SK-N-SH (cell line): ENCODE data around the gene PDE4B. TPM values are rescaled to one million over a fixed set of nuclear protein-coding genes. Genes with fewer than 3 reads are reported as not detected.

Experiments used
- CTCF ChIA-PET: fragments of 300-600, 350-600 bp; formaldehyde crosslinking; extraction: SDS; loops from one replicate; lab custom pipeline; 2021; lab: Yijun Ruan, JAX
- POLR2A ChIA-PET: fragments of 350-600 bp; sonication (Branson Sonifier 250); formaldehyde crosslinking; extraction: SDS; loops from one replicate; lab custom pipeline; 2020; ENCODE audit warnings: antibody characterized with exemption, inconsistent platforms; lab: Yijun Ruan, JAX
- DNase-seq: peaks from one replicate; pipeline ENCODE4 v3.0.0; 2012
- H2AFZ ChIP-seq: fragments of 200-600 bp; sonication (generic); 2 replicates; pipeline ENCODE4 v1.8.1; 2016; ENCODE audit warnings: antibody characterized with exemption, mild to moderate bottlenecking, low read depth
- H3F3A ChIP-seq: fragments of 200-600 bp; sonication (generic); replicated peaks from 2 replicates; pipeline ENCODE3; 2016; ENCODE audit warnings: antibody characterized with exemption, mild to moderate bottlenecking; ENCODE audit not compliant: insufficient read depth
- H3K27ac ChIP-seq, 2 experiments: fragments of 200-500 bp in 1 of 2; fragments of 200-600 bp in 1 of 2; sonication (Bioruptor generic) in 1 of 2; sonication (generic), shearing (Covaris generic) in 1 of 2; 2 replicates each; pipeline versions ENCODE4 v1.5.1 to v1.6.1; 2014 to 2016; ENCODE audit warnings: low read depth in 2 of 2, inconsistent platforms in 1 of 2, low read length in 1 of 2, mild to moderate bottlenecking in 1 of 2, mixed read lengths in 1 of 2
- H3K27me3 ChIP-seq: fragments of 200-600 bp; sonication (generic), shearing (Covaris generic); 2 replicates; pipeline ENCODE4 v1.6.1; 2016; ENCODE audit warnings: mixed run types; ENCODE audit not compliant: insufficient read depth
- H3K36me3 ChIP-seq, 2 experiments: fragments of 200-500 bp in 1 of 2; fragments of 200-600 bp in 1 of 2; sonication (Bioruptor generic) in 1 of 2; sonication (generic) in 1 of 2; replicated peaks in 1 of 2; 2 replicates each; pipeline versions ENCODE3 to v1.5.1; 2014 to 2016; ENCODE audit warnings: low read length in 1 of 2, mild to moderate bottlenecking in 1 of 2; ENCODE audit not compliant: insufficient read depth in 2 of 2, control insufficient read depth in 1 of 2
- H3K4me1 ChIP-seq, 2 experiments: fragments of 200-500 bp in 1 of 2; fragments of 200-600 bp in 1 of 2; sonication (Bioruptor generic) in 1 of 2; sonication (generic), shearing (Covaris generic) in 1 of 2; 2 replicates each; pipeline versions ENCODE4 v1.5.1 to v1.6.1; 2014 to 2016; ENCODE audit warnings: low read depth in 1 of 2, low read length in 1 of 2, mixed run types in 1 of 2; ENCODE audit not compliant: insufficient read depth in 2 of 2, control insufficient read depth in 1 of 2
- H3K4me2 ChIP-seq: fragments of 200-600 bp; sonication (generic), shearing (Covaris generic); 2 replicates; pipeline ENCODE4 v1.6.1; 2017; ENCODE audit warnings: mixed run types
- H3K4me3 ChIP-seq, 2 experiments: fragments of 200-500 bp in 1 of 2; fragments of 200-600 bp in 1 of 2; sonication (Bioruptor generic) in 1 of 2; sonication (generic), shearing (Covaris generic) in 1 of 2; 2 replicates each; pipeline versions ENCODE4 v1.5.1 to v1.8.1; 2014 to 2016; ENCODE audit warnings: low read depth in 2 of 2, inconsistent platforms in 1 of 2, low read length in 1 of 2, mild to moderate bottlenecking in 1 of 2, mixed read lengths in 1 of 2, moderate library complexity in 1 of 2
- H3K79me2 ChIP-seq: fragments of 200-600 bp; sonication (generic); 2 replicates; pipeline ENCODE4 v1.8.1; 2017; ENCODE audit warnings: mild to moderate bottlenecking; ENCODE audit not compliant: insufficient read depth
- H3K9ac ChIP-seq: fragments of 200-600 bp; sonication (generic); 2 replicates; pipeline ENCODE4 v1.6.1; 2017; ENCODE audit warnings: mixed run types
- H3K9me2 ChIP-seq: fragments of 200-600 bp; sonication (generic); 2 replicates; pipeline ENCODE4 v1.6.1; 2017; ENCODE audit warnings: mixed run types
- H3K9me3 ChIP-seq: fragments of 200-600 bp; sonication (generic); 2 replicates; pipeline ENCODE4 v1.6.1; 2017; ENCODE audit warnings: mixed run types, mild to moderate bottlenecking, moderate library complexity
- H4K20me1 ChIP-seq: fragments of 200-600 bp; sonication (generic); 2 replicates; pipeline ENCODE4 v1.6.1; 2017; ENCODE audit warnings: mild to moderate bottlenecking, mixed run types; ENCODE audit not compliant: insufficient read depth
- CTCF ChIP-seq: fragments of 200-600 bp; sonication (generic); IDR thresholded peaks from 2 replicates; pipeline ENCODE4 v1.6.1; 2017; ENCODE audit warnings: antibody characterized with exemption, mild to moderate bottlenecking, moderate library complexity
- ELF1 ChIP-seq: IDR thresholded peaks from 2 replicates; pipeline ENCODE4 v1.4.0; 2012
- EP300 ChIP-seq, 2 experiments: IDR thresholded peaks; 2 replicates each; pipeline versions ENCODE4 v1.4.0 to v1.6.1; 2012; ENCODE audit warnings: borderline replicate concordance in 1 of 2, low read depth in 1 of 2, low read length in 1 of 2
- FOSL2 ChIP-seq: IDR thresholded peaks from 2 replicates; pipeline ENCODE4 v1.4.0; 2012; ENCODE audit warnings: low read depth, mild to moderate bottlenecking, moderate library complexity, borderline replicate concordance
- FOXJ3 ChIP-seq: sonication (generic); formaldehyde crosslinking; IDR thresholded peaks from 2 replicates; pipeline ENCODE4 v1.5.1; 2020; ENCODE audit warnings: mild to moderate bottlenecking, missing genetic modification reagents
- FOXM1 ChIP-seq: IDR thresholded peaks from 2 replicates; pipeline ENCODE4 v1.4.0; 2012; ENCODE audit warnings: low read depth, mild to moderate bottlenecking
- JUND ChIP-seq: IDR thresholded peaks from 2 replicates; pipeline ENCODE4 v1.4.0; 2012
- MEF2A ChIP-seq: IDR thresholded peaks from 2 replicates; pipeline ENCODE4 v1.4.0; 2012; ENCODE audit warnings: low read depth, borderline replicate concordance
- MXI1 ChIP-seq: IDR thresholded peaks from 2 replicates; pipeline ENCODE4 v1.6.1; 2012; ENCODE audit warnings: mild to moderate bottlenecking, low read depth, low read length, improper control_type of control experiment
- NFIC ChIP-seq: IDR thresholded peaks from 2 replicates; pipeline ENCODE4 v1.4.0; 2012; ENCODE audit warnings: borderline replicate concordance
- SIN3A ChIP-seq: IDR thresholded peaks from 2 replicates; pipeline ENCODE4 v1.6.1; 2012; ENCODE audit warnings: low read depth, mild to moderate bottlenecking, low read length, moderate library complexity, borderline replicate concordance
- TAF1 ChIP-seq: IDR thresholded peaks from 2 replicates; pipeline ENCODE4 v1.6.1; 2012; ENCODE audit warnings: low read depth, mild to moderate bottlenecking, low read length, moderate library complexity, borderline replicate concordance
- WGBS: methylation state at CpG from one replicate; pipeline ENCODE4 v1.1.6; 2017; ENCODE audit warnings: low lambda C conversion rate; 5-methylcytosine and 5-hydroxymethylcytosine counted together
- polyA plus RNA-seq, 3 experiments: library from polyadenylated mRNA; depleted of rRNA; stranded (reverse); fragments of >200 nt; gene quantifications; 2 replicates each; pipeline ENCODE4 v1.2.3, GENCODE V29; 2012
- TF ChIP-seq, protein P1 (sequence below): fragments of 150-350 bp; IDR thresholded peaks from 2 replicates; pipeline ENCODE4 v1.6.1; 2016; ENCODE audit warnings: mild to moderate bottlenecking, low read depth, low read length
- TF ChIP-seq, protein P2 (sequence below): IDR thresholded peaks from 2 replicates; pipeline ENCODE4 v1.6.1; 2012; ENCODE audit warnings: mild to moderate bottlenecking, low read depth, low read length, moderate library complexity
- TF ChIP-seq, protein P3 (sequence below): IDR thresholded peaks from 2 replicates; pipeline ENCODE4 v1.4.0; 2012; ENCODE audit warnings: low read depth

PDE4B gene
- polyA plus RNA-seq, 1 of the 3 experiments (the other 2 are of a cell fraction): 1.9 TPM

GRCh38 chr1:66330722-66331141 lies 538.0 kb downstream of the PDE4B start:
- H3K9me2 ChIP-seq: no peaks in the 10 kb centered on the region
- H3K36me3 ChIP-seq: no peaks in the 10 kb centered on the region
- POLR2A ChIA-PET: interaction anchor here (1.2 kb wide), 1 partner anchor 59 kb away, joined by 7 read pairs; no protein-coding TSS in a partner anchor
- no peaks in the 10 kb centered on the region; the same call in 1 of the 2 replicates for H3K79me2 ChIP-seq
- DNase-seq: no peak
- H3K4me1 ChIP-seq: peaks cover 11 to 15% of the 10 kb centered on the region in 2 experiments; a peak in 3 of 4 replicates
- H3K4me3 ChIP-seq: no peak overlapping the region
- H3K9me3 ChIP-seq: no peaks in the 10 kb centered on the region
- TF ChIP-seq, protein P1, sequence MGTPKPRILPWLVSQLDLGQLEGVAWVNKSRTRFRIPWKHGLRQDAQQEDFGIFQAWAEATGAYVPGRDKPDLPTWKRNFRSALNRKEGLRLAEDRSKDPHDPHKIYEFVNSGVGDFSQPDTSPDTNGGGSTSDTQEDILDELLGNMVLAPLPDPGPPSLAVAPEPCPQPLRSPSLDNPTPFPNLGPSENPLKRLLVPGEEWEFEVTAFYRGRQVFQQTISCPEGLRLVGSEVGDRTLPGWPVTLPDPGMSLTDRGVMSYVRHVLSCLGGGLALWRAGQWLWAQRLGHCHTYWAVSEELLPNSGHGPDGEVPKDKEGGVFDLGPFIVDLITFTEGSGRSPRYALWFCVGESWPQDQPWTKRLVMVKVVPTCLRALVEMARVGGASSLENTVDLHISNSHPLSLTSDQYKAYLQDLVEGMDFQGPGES: no peak
- TF ChIP-seq SIN3A: no peak
- no peak for TF ChIP-seq MXI1
- TF ChIP-seq MEF2A: no peak
- no peak for TF ChIP-seq FOXM1
- no peak for TF ChIP-seq ELF1
- TF ChIP-seq, protein P2, sequence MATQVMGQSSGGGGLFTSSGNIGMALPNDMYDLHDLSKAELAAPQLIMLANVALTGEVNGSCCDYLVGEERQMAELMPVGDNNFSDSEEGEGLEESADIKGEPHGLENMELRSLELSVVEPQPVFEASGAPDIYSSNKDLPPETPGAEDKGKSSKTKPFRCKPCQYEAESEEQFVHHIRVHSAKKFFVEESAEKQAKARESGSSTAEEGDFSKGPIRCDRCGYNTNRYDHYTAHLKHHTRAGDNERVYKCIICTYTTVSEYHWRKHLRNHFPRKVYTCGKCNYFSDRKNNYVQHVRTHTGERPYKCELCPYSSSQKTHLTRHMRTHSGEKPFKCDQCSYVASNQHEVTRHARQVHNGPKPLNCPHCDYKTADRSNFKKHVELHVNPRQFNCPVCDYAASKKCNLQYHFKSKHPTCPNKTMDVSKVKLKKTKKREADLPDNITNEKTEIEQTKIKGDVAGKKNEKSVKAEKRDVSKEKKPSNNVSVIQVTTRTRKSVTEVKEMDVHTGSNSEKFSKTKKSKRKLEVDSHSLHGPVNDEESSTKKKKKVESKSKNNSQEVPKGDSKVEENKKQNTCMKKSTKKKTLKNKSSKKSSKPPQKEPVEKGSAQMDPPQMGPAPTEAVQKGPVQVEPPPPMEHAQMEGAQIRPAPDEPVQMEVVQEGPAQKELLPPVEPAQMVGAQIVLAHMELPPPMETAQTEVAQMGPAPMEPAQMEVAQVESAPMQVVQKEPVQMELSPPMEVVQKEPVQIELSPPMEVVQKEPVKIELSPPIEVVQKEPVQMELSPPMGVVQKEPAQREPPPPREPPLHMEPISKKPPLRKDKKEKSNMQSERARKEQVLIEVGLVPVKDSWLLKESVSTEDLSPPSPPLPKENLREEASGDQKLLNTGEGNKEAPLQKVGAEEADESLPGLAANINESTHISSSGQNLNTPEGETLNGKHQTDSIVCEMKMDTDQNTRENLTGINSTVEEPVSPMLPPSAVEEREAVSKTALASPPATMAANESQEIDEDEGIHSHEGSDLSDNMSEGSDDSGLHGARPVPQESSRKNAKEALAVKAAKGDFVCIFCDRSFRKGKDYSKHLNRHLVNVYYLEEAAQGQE: no peak
- TF ChIP-seq, all 33 proteins: peak for 0
- peak overlapping the region in 1 of 2 experiments; percentile 76; a peak in 2 of 4 replicates for H3K27ac ChIP-seq
- WGBS: 75% methylated on average over 4 of the region's 4 CpGs
- H3K9ac ChIP-seq: no peak overlapping the region
- CTCF ChIA-PET: interaction anchor here (1.0 to 1.1 kb wide), 2 partner anchors 77 to 173 kb away, joined by 3 to 4 read pairs; no protein-coding TSS in a partner anchor
- H3K4me2 ChIP-seq: no peak overlapping the region
- H4K20me1 ChIP-seq: no peaks in the 10 kb centered on the region
- H2AFZ ChIP-seq: peak overlapping the region; percentile 32; the same call in 1 of the 2 replicates
- no peaks in the 10 kb centered on the region for H3F3A ChIP-seq
- no peaks in the 10 kb centered on the region for H3K27me3 ChIP-seq

- H3K36me3 ChIP-seq: no peaks in the 10 kb centered on the region
- peak overlapping the region; percentile 29 for H3K9ac ChIP-seq
- peak overlapping the region; percentile 70 for H3K4me2 ChIP-seq
- peak overlapping the region; percentile 77 for H2AFZ ChIP-seq
- H3K4me1 ChIP-seq: peaks cover 11 to 15% of the 10 kb centered on the region in 2 experiments; a peak in 3 of 4 replicates
- POLR2A ChIA-PET: interaction anchor here (1.2 kb wide), 2 partner anchors 25 to 60 kb away, joined by 3 to 7 read pairs; no protein-coding TSS in a partner anchor
- TF ChIP-seq FOXJ3 (CRISPR knock-in tag) (no peak), EP300 (IDR thresholded peaks at IDR 0.05; ENCODE audit: borderline replicate concordance in 1 of 2, low read depth in 1 of 2, low read length in 1 of 2) (no peak), TAF1 (0 out of 2 replicates have a peak, but pooled peaks have one; percentile 8), NFIC (peak; percentile 49), JUND (peak; percentile 48; the same call in 1 of the 2 replicates), CTCF (peak; percentile 33), FOSL2 (peak; percentile 24; the same call in 1 of the 2 replicates)
- TF ChIP-seq, protein P3, sequence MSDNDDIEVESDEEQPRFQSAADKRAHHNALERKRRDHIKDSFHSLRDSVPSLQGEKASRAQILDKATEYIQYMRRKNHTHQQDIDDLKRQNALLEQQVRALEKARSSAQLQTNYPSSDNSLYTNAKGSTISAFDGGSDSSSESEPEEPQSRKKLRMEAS: peak; percentile 26
- CTCF ChIA-PET: interaction anchor here (0.9 to 1.5 kb wide), 8 partner anchors 10 to 172 kb away, joined by 3 to 6 read pairs (median 4); no protein-coding TSS in a partner anchor
- no peaks in the 10 kb centered on the region for H4K20me1 ChIP-seq
- no peaks in the 10 kb centered on the region; the same call in 1 of the 2 replicates for H3K79me2 ChIP-seq
- peak; percentile 23 for DNase-seq
- H3K27me3 ChIP-seq: no peaks in the 10 kb centered on the region
- no peaks in the 10 kb centered on the region for H3K9me3 ChIP-seq
- peak overlapping the region; percentile 32 to 34; a peak in 3 of 4 replicates for H3K4me3 ChIP-seq
- H3F3A ChIP-seq: no peaks in the 10 kb centered on the region
- H3K27ac ChIP-seq: peak overlapping the region; percentile 73 to 76
- no peaks in the 10 kb centered on the region for H3K9me2 ChIP-seq
- 41% methylated on average over 18 of the region's 18 CpGs for WGBS
These were observed 539.2 kb downstream of the PDE4B start for GRCh38 chr1:66331658-66332547.
